Measurements from ENCODE around the gene PPCDC.

Gene PPCDC

GRCh38 chr15:75045332-75046015, 22.1 kb downstream of the PPCDC start:
- DNase-seq: no peak

DNA sequence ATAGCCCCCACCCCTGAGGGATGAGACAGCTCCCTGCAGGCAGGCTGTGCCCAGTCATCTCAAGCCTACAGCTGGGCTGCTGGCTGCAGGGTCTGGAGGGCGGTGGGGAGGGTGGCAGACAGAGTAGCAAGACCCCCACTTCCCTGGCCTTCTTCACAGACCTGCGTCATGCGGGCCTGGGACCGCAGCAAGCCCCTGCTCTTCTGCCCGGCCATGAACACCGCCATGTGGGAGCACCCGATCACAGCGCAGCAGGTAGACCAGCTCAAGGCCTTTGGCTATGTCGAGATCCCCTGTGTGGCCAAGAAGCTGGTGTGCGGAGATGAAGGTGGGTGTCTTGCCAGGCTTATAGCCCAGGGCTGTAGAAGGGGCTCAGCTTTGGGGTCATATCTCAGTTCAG, 25.0 kb downstream of the PPCDC start:
- no peak for DNase-seq

DNA sequence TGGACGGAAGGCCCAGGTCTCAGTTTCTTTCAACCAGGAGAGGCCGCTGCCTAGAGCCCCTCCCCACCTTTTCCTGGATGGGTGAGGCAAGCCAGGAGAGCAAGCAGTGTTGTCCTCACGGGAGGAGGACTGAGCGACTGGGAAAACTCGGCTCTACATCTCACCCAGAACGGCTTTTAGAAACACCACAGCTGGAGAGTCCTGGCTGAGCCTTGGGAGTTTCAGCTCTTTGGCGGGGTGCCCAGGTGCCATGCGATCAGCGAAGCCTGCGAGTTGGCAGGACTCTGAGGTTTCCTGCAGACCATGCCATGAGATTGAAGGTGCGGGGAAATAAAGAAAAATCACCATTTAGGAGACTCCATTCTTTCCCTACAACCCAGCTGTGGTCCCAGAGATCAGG, 26.0 kb downstream of the PPCDC start:
- no peak for DNase-seq

- DNase-seq: no peak
These were observed 26.9 kb downstream of the PPCDC start for GRCh38 chr15:75050283-75050682.

GRCh38 chr15:75051191-75051608, 27.8 kb downstream of the PPCDC start:
- DNase-seq: no peak

DNA sequence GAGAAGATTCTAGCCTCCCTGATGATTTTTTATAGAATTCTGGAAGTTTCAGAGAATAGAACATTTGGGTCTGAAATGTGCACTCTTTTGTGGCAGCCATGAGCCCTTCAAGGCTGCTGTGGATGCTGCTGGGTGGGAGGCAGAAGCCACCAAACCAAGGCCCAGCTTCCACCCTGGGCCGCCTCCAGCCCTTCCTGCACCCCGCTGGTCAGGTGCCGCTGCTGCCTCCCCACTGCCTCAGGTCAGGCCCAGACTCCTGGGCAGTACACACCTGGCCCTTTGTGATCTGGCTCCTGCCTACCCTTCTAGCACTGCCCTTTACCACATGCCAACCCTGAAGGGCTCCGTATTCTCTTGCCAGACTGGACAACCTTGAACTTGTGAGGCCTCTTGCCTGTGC, 28.3 kb downstream of the PPCDC start:
- DNase-seq: no peak

DNA sequence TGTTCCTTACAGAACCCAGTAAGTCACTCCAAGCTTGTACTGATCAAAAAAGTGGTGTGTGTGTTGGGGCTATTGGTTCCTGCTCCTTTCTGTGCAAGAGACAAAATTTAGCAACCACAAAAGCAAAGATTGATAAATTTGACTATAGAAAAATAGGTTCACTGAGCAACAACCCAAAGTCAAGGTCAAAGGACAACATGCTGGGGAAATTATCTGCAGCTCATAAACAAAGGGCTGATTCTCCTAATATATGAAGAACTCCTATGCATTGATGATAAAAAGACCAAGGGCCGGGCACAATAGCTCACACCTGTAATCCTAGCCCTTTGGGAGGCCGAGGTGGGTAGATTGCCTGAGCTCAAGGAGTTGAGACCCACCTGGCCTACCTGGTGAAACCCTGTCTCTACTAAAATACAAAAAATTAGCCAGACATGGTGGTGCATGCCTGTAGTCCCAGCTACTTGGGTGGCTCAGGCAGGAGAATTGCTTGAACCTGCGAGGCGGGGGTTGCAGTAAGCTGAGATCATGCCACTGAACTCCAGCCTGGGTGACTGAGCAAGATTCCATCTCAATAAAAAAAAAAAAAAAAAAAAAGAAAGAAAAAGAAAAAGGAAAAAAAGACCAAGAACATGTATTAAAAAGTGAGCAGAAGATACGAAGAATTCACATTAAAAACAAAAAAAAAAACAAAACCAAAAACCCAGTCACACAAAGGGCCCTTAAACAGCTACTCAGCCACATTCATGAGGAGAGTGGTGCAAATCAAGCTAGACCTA, 29.8 kb downstream of the PPCDC start:
- no peak for DNase-seq

DNA sequence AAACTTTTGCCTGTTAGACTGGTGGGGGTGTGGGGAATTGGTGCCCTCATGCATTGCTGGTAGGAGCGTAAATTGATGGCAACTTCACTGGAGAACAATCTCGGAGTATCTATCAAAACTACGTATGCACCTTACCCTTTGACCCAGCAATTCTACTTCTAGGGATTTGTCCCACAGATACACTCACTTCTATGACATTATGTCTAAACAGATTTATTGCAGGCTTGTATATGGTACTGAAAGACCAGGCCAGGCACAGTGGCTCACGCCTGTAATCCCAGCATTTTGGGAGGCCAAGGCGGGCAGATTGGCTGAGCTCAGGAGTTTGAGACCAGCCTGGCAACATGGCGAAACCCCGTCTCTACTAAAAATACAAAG, 30.3 kb downstream of the PPCDC start:
- no peak for DNase-seq

DNA sequence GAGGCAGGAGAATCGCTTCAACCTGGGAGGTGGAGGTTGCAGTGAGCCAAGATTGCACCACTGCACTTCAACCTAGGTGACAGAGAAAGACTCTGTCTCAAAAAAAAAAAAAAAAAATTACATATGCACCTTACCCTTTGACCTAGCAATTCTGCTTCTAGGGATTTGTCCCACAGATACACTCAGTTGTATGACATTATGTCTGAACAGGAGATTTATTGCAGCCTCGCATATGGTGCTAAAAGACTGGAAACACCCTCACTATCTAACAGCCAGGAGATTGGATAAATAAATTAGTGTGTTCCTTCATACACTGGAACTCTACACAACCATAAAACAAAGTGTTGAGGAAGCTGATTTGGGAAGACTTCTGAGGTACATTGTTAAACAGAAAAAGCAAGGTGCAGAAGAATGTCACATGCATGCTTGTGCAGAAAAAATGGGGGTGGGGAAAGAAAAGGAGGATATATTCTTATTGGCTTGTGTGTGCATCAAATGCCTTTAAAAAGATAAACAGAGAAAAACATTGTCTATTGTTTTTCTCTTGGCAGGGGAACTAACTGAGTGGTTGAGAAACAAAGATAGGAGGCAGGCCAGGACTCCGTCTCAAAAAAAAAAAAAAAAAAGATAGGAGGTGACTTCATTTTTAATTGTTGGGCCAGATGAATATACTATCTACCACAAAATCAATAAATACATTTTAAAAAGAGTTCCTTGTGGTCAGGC, 30.9 kb downstream of the PPCDC start:
- no peak for DNase-seq

DNA sequence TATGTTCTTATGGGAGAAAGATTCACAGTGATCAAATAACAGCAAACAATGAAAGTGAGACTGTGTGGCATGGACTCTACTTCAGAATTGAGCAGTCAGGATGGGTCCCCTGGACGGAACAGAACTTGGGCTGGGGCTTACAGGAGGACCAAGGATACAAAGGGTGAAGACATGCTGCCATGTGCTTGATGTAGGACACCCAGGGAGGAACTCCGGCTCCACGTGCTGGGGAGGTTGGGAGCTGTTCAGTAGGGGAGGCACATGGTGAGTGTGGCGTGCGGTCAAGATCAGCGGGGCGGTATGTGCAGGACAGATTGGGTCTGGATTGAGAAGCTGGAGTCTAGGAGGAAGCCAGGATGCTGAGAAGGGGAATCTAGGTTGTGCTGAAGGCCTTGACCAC, 32.6 kb downstream of the PPCDC start:
- no peak for DNase-seq

DNA sequence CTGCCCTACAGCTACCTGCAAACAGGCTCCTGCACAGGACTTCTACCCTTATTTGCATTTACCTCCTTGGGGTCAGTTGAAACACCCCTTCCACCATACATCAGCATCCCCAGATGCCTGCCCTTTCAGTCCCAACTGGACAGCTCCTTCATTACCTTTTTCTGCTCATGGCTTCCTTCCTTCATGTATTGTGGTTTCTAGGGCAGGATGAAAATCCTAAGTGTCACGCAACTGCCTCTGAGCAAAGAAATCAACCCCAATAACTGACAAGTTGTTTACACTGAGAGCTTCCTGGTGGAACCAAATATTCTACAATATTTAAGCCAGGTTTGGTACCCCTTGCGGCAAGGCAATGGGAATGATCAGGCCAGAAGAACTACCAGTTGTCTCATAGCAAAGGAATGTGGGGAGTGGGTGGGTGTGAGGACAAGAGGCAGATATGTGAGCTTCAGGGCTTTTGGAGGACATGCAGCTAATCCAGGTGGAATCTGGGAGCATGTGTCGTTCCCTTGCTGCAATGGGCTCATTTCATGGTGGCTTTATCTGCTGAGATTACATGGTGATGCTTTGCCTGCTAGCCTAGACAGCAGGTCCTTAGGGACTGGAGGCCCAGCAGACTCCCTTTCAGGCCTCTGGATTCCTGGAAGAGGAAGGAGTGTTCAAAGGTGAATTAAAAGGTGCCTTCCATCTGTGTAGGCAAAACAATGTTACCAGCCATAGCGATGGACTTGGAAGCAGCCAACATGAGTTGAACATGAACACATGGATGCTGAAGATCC, 34.9 kb downstream of the PPCDC start:
- DNase-seq: no peak

- no peak for DNase-seq
These were observed 36.2 kb downstream of the PPCDC start for GRCh38 chr15:75059607-75060006.

GRCh38 chr15:75061272-75061671, 37.9 kb downstream of the PPCDC start:
- no peak for DNase-seq

DNA sequence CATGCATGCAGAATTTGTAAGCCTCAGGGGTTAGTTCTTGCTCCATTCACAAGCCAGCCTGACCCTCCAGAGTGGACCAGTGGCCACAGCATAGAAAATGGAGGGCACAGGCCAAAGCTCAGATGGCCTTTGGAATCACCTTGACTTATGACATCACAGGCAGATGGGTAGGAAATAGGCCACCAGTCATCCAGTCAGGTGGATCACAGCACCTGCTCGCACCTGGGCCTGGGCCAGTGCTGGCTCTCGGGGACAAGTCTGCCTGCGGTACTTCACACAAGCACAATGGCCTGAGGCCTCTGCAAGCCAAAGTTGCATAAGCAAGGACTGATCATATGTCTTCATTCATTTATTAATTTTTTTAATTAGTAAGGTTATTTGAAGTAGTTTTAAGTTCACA, 39.3 kb downstream of the PPCDC start:
- DNase-seq: no peak

GRCh38 chr15:75063338-75063737, 39.9 kb downstream of the PPCDC start:
- no peak for DNase-seq

DNA sequence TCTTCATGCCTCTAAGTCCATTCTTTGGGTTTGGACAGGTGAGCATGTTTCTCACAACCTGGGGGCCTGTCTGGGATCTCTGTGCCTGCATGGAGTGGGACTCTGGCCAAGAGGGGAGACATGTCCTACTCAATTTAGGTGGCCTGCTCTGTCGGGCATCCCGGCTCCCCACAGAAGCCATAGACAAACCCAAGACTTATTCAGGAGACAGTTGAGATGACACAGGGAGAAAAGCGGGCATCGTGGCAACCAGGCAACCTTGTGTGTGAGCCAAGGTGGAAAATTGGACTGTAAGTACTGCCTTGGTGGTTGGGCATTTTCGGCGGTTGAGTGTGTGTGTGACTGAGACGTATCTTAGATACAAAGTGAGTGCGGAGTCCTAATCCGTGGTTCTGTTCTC, 40.5 kb downstream of the PPCDC start:
- no peak for DNase-seq

- DNase-seq: no peak
These were observed 41.5 kb downstream of the PPCDC start for GRCh38 chr15:75064846-75065245.

DNA sequence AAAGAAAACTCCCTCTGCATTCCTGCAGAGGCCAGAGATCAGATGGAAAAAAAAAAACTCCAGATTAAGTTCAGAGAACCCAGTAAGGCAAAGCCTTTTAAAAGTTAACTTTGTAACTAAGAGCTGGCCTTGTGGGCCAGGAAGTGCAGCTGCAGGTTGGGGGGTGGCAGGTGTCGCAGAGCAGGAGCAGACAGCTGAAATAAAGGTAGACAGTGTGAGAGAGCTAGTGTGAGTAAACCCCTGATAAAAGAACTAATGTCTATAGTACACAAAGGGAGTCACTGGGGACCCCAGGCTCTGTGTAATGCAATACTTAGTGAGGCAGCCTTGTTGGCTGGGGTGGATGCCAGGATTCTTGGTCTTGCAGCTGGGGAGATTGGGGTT, 42.1 kb downstream of the PPCDC start:
- DNase-seq: no peak

DNA sequence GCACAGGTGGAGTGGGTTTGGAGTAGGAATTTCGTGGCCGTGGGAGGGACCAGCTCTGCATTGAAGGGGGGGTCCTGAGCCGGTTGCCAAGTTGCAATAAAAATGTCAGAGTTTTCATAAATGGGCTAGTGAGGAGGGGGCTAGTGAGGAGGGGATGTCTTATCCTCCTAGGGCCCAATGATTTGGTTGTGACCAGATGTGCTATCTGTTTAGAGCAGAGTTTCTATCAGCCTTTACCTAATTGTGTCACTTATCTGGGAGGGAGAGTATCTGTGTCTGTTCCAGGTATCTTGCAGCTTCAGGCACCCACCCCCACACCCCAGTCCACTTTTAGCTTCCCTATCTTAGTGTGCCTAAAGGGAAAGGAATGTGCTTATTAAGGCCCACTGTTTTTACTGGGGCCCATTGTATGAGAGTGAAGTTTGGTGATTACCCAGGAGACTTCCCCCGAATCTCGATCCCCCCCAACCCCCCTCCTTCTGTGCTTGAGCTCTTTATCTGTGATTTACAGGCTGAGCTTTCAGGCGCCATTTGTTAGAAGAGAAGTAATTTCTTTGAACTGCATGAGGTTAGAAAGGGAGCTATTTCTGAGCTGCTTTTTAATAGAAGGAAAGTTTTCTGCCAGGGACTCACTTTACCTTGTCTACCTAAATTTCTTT, 42.6 kb downstream of the PPCDC start:
- DNase-seq: no peak

GRCh38 chr15:75067123-75067830, 43.9 kb downstream of the PPCDC start:
- DNase-seq: no peak

GRCh38 chr15:75068748-75069147, 45.4 kb downstream of the PPCDC start:
- DNase-seq: no peak

DNA sequence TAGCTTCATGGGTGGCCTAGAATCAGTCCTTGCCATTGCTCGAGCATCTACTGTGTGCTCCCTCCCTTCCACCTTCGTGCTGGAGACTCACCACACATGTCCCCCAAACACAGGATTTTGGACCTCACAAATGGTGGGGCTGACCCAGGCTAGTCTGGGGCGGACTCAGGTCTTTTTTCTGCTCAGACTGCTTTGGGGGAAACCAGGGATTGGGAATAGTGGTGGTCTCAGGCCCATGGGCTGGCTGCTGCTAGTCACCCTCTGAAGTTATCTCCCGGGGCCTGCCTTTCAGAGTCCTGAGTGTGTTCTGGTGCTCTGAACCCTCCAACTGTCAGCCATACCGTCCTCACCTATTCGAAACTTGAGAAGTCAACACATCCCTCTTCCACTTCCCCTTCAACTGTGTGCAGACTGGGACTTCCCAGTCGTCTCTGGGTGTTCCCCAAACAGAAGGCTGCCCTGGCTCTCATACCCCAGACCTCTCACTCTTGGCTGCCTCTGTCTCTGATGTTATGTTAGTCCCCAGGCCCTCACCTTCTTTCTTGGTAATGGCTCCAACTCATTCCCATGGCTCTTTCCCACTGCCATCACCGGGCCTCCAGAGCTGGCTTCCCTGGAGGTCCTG, 46.0 kb downstream of the PPCDC start:
- DNase-seq: no peak

All from DMS53 (cell line).